ENCODE data around the gene LPAR1. TPM values are rescaled to one million over a fixed set of nuclear protein-coding genes. Genes with fewer than 3 reads are reported as not detected.

The LPAR1 gene
- total RNA-seq, 1 experiment from 2014 or later, result 21.7 TPM

DNA sequence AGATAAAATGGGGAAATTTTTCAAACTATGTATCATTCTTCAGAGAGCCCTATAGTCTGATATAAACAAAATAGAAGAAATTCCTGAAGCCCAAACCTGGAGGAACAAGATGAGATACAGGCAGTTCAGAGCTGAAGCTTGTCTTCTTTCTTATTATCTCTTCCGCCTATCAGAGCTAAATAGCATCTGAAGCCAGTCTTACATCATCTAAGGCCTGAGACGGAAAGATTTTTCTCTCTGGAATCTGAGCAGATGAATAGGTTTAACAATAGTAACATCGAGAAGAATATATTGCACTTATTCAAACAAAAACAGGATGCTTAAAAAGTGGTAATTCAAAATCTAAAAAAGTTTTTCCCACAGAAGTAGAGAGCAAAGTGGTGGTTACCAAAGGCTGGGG is 59.8 kb downstream of the LPAR1 start:
- Histone ChIP-seq H3K27ac (no peak overlapping the region), H3K9me3 (replicated peaks) (no peaks in the 10 kb centered on the region), H3K4me1 (replicated peaks) (peaks cover 10% of the 10 kb centered on the region), H3K36me3 (no peaks in the 10 kb centered on the region), H3K27me3 (replicated peaks) (no peaks in the 10 kb centered on the region), H3K4me3 (no peak overlapping the region)
- no peak for DNase-seq (ENCODE audit: low read depth in 1 of 2, low spot score in 2 of 2)

DNA sequence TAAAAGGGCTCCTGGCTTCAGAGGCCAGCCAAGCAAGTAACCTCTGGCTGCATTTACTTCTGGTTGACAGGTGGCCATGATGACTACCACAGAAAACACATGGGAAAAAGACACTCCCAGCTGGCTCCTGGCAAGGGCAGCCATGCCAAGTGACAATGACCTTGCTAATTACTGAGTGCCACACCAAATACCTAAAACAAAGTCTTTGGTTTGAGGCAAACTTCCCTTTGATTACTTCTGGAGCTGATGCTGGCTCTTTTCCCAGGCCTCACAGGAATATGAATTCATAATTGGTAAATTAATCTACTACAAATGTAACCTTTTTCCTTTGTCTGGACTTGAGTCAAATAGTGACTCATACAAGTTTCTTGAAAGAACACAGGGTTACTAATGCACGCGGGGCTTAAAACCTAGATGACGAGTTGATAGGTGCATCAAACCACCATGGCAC is 61.0 kb downstream of the LPAR1 start:
- H3K4me3 ChIP-seq, result no peak overlapping the region
- no peaks in the 10 kb centered on the region for H3K27me3 ChIP-seq (replicated peaks)
- no peak overlapping the region for H3K27ac ChIP-seq
- H3K4me1 ChIP-seq (replicated peaks), result peaks cover 10% of the 10 kb centered on the region
- DNase-seq (ENCODE audit: low read depth in 1 of 2, low spot score in 2 of 2), result no peak
- H3K36me3 ChIP-seq, result no peaks in the 10 kb centered on the region
- H3K9me3 ChIP-seq (replicated peaks), result no peaks in the 10 kb centered on the region

- Histone ChIP-seq H3K36me3 (no peaks in the 10 kb centered on the region), H3K4me3 (no peak overlapping the region), H3K4me1 (replicated peaks) (peaks cover 10% of the 10 kb centered on the region), H3K27ac (no peak overlapping the region), H3K27me3 (replicated peaks) (no peaks in the 10 kb centered on the region), H3K9me3 (replicated peaks) (no peaks in the 10 kb centered on the region)
- no peak for DNase-seq (ENCODE audit: low read depth in 1 of 2, low spot score in 2 of 2)
Measured at GRCh38 chr9:110975969-110976368, 62.3 kb downstream of the LPAR1 start.

DNA sequence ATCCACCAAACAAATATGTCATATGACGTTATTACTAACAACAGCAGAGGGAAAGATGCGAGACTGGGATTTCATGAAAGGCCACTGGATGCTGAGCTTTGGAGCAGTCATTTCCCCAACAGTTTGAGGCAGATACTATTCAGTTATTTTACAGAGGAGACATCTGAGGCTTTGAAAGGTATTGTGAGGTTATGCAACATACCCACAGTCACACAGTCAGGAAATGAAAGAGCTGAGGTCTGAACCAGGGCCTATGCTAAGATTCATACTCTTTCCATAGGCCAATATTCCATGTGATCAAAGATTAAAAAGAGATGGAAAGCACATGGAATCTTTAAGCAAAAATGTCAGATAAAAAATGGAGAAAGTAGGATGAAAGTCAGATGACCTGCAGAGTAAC is 63.0 kb downstream of the LPAR1 start:
- Histone ChIP-seq H3K27me3 (replicated peaks) (no peaks in the 10 kb centered on the region), H3K36me3 (peaks cover 5% of the 10 kb centered on the region; the same call in 1 of the 2 replicates), H3K4me3 (no peak overlapping the region), H3K27ac (no peak overlapping the region), H3K9me3 (replicated peaks) (no peaks in the 10 kb centered on the region), H3K4me1 (replicated peaks) (peaks cover 14% of the 10 kb centered on the region)
- no peak for DNase-seq (ENCODE audit: low read depth in 1 of 2, low spot score in 2 of 2)

DNA sequence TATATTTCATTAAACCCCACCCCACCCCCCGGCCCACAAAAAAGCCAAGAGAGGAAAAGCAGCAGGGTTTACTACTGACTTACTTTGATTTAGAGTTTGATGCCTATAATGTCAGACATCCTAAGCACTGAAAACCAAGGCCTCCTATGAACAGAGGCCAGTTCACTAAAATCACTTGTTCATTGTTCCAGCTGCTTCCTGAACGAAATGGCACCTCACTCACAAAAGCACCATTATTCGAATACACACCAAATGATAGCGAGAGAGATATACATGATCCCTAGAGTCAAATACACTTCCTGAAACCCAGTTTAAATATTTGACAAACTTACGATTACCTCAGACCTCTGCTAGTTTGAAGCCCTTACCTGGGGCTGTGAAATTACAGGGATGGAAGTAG is 66.6 kb downstream of the LPAR1 start:
- H3K36me3 ChIP-seq, result peaks cover 11% of the 10 kb centered on the region
- no peak overlapping the region for H3K27ac ChIP-seq
- H3K4me3 ChIP-seq, result no peak overlapping the region
- no peaks in the 10 kb centered on the region for H3K27me3 ChIP-seq (replicated peaks)
- no peak for DNase-seq (ENCODE audit: low read depth in 1 of 2, low spot score in 2 of 2)
- H3K4me1 ChIP-seq (replicated peaks), result peaks cover 32% of the 10 kb centered on the region
- no peaks in the 10 kb centered on the region for H3K9me3 ChIP-seq (replicated peaks)

GRCh38 chr9:110971234-110971633 is 67.0 kb downstream of the LPAR1 start:
- peaks cover 32% of the 10 kb centered on the region for H3K4me1 ChIP-seq (replicated peaks)
- H3K27me3 ChIP-seq (replicated peaks), result no peaks in the 10 kb centered on the region
- DNase-seq (ENCODE audit: low read depth in 1 of 2, low spot score in 2 of 2), result no peak
- peaks cover 11% of the 10 kb centered on the region for H3K36me3 ChIP-seq
- no peaks in the 10 kb centered on the region for H3K9me3 ChIP-seq (replicated peaks)
- no peak overlapping the region for H3K4me3 ChIP-seq
- H3K27ac ChIP-seq, result no peak overlapping the region

DNA sequence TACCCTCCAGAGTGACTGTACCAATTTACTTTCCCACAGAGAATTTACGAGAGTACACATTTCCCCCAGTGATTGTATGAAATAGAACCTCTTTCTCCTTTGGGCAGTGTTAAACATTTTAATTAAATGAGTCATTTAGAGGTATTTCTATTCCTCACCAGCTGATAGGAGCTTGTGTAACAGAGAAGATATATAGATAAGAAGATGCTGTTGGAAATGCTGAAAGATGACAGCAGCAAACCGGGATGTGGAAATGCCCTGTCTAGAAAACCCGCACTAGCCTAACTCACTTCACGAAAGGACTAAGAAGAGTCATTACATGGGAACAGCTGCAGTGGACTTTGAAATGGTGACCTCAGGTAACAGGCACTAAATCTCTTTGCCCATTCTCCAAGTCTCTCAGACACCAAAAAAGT is 68.3 kb downstream of the LPAR1 start:
- Histone ChIP-seq H3K27ac (peak overlapping the region; percentile 28; the same call in 1 of the 2 replicates), H3K36me3 (peaks cover 11% of the 10 kb centered on the region)

GRCh38 chr9:110968096-110968495 is 70.2 kb downstream of the LPAR1 start:
- Histone ChIP-seq H3K27me3 (replicated peaks) (no peaks in the 10 kb centered on the region), H3K27ac (no peak overlapping the region), H3K36me3 (peaks cover 11% of the 10 kb centered on the region), H3K4me1 (replicated peaks) (peaks cover 22% of the 10 kb centered on the region), H3K4me3 (no peak overlapping the region), H3K9me3 (replicated peaks) (no peaks in the 10 kb centered on the region)
- no peak for DNase-seq (ENCODE audit: low read depth in 1 of 2, low spot score in 2 of 2)

More for the DNA sequence above, 68.3 kb downstream of the LPAR1 start:
- no peaks in the 10 kb centered on the region for H3K9me3 ChIP-seq (replicated peaks)
- peaks cover 30% of the 10 kb centered on the region for H3K4me1 ChIP-seq (replicated peaks)
- no peaks in the 10 kb centered on the region for H3K27me3 ChIP-seq (replicated peaks)
- peak in 1 of 2 experiments; percentile 54 for DNase-seq (ENCODE audit: low read depth in 1 of 2, low spot score in 2 of 2)
- H3K4me3 ChIP-seq, result no peak overlapping the region

DNA sequence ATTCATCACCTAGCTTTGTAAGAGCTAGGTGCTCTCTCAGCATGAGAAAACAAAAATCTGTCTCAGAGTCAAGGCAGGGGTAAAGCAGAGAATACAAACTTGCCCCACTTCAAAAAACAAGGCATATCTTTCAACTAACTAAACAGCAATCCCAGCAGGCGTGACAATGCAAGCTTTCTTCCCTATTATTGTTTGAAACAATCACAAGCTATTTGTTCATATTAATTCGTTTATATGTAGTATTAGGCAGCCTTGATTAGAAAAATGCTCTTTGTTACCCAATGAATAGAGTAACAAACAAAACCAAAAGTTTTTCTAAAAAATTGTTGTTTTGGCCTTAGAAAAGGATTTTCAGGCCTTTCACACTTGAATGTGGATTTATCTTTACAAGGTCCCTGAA is 71.1 kb downstream of the LPAR1 start:
- H3K36me3 ChIP-seq, result peaks cover 11% of the 10 kb centered on the region
- H3K4me1 ChIP-seq (replicated peaks), result peaks cover 22% of the 10 kb centered on the region
- H3K4me3 ChIP-seq, result no peak overlapping the region
- no peak for DNase-seq (ENCODE audit: low read depth in 1 of 2, low spot score in 2 of 2)
- no peak overlapping the region for H3K27ac ChIP-seq
- H3K27me3 ChIP-seq (replicated peaks), result no peaks in the 10 kb centered on the region
- H3K9me3 ChIP-seq (replicated peaks), result no peaks in the 10 kb centered on the region

- Histone ChIP-seq H3K9me3 (replicated peaks) (peaks cover 9% of the 10 kb centered on the region; the same call in 1 of the 2 replicates), H3K27ac (no peak overlapping the region), H3K27me3 (replicated peaks) (no peaks in the 10 kb centered on the region), H3K4me1 (replicated peaks) (no peaks in the 10 kb centered on the region), H3K4me3 (no peak overlapping the region), H3K36me3 (no peaks in the 10 kb centered on the region; the same call in 1 of the 2 replicates)
- DNase-seq (ENCODE audit: low read depth in 1 of 2, low spot score in 2 of 2), result no peak
Measured at GRCh38 chr9:110960288-110960687, 78.0 kb downstream of the LPAR1 start.

DNA sequence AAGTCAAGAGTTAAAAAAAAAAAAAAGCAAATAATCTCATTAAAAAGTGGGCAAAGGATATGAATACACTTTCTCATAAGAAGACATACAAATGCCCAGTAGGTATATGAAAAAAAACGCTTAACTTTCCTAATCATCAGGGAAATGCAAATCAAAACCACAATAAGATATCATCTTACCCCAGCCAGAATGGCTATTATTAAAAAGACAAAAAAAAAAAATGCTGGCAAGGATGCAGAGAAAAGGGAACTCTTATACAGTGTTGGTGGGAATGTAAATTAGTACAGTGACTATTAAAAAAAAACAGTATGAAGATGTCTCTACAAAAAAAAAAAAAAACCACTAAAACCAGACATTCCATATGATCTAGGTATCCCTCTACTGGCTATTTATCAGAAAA is 79.4 kb downstream of the LPAR1 start:
- no peak overlapping the region for H3K4me3 ChIP-seq
- DNase-seq (ENCODE audit: low read depth in 1 of 2, low spot score in 2 of 2), result no peak
- no peaks in the 10 kb centered on the region; the same call in 1 of the 2 replicates for H3K36me3 ChIP-seq
- no peaks in the 10 kb centered on the region for H3K4me1 ChIP-seq (replicated peaks)
- H3K27me3 ChIP-seq (replicated peaks), result no peaks in the 10 kb centered on the region
- H3K9me3 ChIP-seq (replicated peaks), result peaks cover 9% of the 10 kb centered on the region; the same call in 1 of the 2 replicates
- no peak overlapping the region for H3K27ac ChIP-seq

DNA sequence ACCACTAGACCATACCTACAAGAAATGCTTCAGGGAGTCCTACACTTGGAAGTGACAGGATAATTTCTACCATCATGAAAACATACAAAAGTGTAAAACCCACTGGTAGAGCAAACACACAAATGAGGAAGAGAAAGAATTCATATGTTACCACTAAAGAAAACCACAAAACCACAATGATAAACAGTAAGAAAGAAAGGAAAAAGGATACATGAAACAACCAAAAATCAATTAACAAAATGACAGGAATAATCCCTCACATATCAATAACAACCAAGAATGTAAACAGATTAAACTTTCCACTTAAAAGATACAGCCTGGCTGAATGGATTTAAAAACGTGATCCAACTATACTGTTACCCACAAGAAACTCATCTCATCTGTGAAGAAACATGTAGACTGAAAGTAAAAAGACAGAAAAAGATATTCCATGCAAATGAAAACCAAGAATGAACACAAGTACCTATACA is 83.4 kb downstream of the LPAR1 start:
- peak in 1 of 2 experiments; percentile 33 for DNase-seq (ENCODE audit: low read depth in 1 of 2, low spot score in 2 of 2)
- H3K36me3 ChIP-seq, result no peaks in the 10 kb centered on the region

GRCh38 chr9:110952540-110952859 is 85.8 kb downstream of the LPAR1 start:
- Histone ChIP-seq H3K4me1 (replicated peaks) (peaks cover 6% of the 10 kb centered on the region; the same call in 1 of the 2 replicates), H3K9me3 (replicated peaks) (peaks cover under 1% of the 10 kb centered on the region; the same call in 1 of the 2 replicates), H3K27me3 (replicated peaks) (no peaks in the 10 kb centered on the region), H3K36me3 (no peaks in the 10 kb centered on the region), H3K27ac (no peak overlapping the region), H3K4me3 (no peak overlapping the region)
- DNase-seq (ENCODE audit: low read depth in 1 of 2, low spot score in 2 of 2), result no peak

More for the DNA sequence above, 83.4 kb downstream of the LPAR1 start:
- Histone ChIP-seq H3K27me3 (replicated peaks) (no peaks in the 10 kb centered on the region), H3K9me3 (replicated peaks) (peaks cover 9% of the 10 kb centered on the region; the same call in 1 of the 2 replicates), H3K4me3 (no peak overlapping the region), H3K27ac (no peak overlapping the region), H3K4me1 (replicated peaks) (peaks cover 3% of the 10 kb centered on the region; the same call in 1 of the 2 replicates)

GRCh38 chr9:110951805-110952539 is 86.3 kb downstream of the LPAR1 start:
- no peak for DNase-seq (ENCODE audit: low read depth in 1 of 2, low spot score in 2 of 2)
- Histone ChIP-seq H3K36me3 (no peaks in the 10 kb centered on the region), H3K4me3 (no peak overlapping the region)

More at GRCh38 chr9:110951805-110952539, 86.3 kb downstream of the LPAR1 start:
- Histone ChIP-seq H3K9me3 (replicated peaks) (no peaks in the 10 kb centered on the region), H3K27me3 (replicated peaks) (no peaks in the 10 kb centered on the region), H3K27ac (no peak overlapping the region), H3K4me1 (replicated peaks) (peaks cover 6% of the 10 kb centered on the region; the same call in 1 of the 2 replicates)

All from SJSA1 (cell line).